GM18517 (cell line): ENCODE measurements around the gene PPP1R13B.

Source experiments
- ATAC-seq: cut with Tn5 transposase; IDR thresholded peaks from one replicate; pipeline ENCODE4 v1.9.1; 2021; ENCODE audit warnings: mild to moderate bottlenecking, moderate library complexity; ENCODE audit not compliant: unreplicated experiment

PPP1R13B gene

GRCh38 chr14:103733651-103734050, 113.7 kb downstream of the PPP1R13B start:
- no peak for ATAC-seq

DNA sequence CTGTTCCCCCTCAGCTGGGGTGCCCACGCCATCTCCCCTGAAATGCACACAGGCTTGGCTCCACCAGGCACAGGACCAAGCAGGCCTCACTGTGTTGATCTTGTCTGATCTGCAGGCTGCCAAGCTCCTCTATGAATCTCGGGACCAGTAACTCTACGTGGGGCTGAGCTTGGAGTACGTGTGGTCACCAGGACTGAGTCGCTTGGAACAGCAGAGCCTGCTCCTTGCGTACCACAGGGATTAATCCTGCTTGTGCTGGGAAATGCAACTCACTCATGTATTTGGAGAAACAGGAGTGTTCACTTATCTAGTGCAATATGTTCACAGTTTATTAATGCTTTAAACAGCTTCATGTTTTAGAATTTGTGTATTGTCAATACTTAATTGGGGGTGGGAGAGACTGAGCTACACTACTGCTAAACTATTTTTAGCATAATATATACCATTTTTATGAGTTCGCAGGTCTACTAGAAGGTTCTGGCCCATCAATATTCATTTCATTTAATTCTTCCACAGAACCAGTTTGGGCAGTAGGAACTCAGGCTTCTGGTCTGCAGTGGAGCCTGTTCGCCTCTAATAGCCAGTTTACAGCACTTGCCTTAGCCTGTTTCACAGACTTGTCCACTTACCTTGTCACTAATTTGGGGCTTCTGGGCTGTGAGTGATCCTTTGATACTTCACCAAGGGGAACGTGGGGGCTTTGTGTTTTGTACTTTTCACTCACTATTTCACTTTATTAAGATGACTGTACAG, 114.3 kb downstream of the PPP1R13B start:
- ATAC-seq = no peak

- ATAC-seq = no peak
Measured at GRCh38 chr14:103731916-103732867, 115.2 kb downstream of the PPP1R13B start.

- no peak for ATAC-seq
Measured at GRCh38 chr14:103731481-103731880, 115.9 kb downstream of the PPP1R13B start.

DNA sequence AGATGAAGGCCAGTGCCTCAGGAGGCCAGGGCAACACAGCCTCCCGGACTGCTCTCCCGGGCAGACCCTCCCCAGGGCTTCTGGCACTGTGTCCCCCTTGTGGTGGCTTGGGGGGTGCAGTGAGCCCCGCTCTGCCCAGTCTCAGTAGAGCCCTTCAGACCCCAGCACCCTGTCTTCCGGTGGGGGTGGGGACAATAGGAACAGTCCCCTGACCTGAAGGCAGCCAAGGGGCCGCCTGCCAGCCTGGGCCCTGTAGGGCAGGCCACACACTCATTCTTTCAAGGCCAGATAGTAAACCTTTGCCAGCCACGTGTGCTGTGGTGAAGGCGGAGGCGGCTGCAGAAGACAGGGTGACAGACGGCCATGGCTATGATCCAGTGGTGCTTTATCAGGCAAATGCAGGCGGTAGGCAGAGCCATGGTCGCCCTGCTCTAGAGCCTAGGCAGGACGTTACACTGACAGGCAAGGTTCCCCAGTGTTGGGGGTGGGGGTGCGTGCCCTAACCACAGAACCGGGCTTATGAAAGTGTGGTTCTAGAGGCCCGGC, 116.8 kb downstream of the PPP1R13B start:
- ATAC-seq = no peak

DNA sequence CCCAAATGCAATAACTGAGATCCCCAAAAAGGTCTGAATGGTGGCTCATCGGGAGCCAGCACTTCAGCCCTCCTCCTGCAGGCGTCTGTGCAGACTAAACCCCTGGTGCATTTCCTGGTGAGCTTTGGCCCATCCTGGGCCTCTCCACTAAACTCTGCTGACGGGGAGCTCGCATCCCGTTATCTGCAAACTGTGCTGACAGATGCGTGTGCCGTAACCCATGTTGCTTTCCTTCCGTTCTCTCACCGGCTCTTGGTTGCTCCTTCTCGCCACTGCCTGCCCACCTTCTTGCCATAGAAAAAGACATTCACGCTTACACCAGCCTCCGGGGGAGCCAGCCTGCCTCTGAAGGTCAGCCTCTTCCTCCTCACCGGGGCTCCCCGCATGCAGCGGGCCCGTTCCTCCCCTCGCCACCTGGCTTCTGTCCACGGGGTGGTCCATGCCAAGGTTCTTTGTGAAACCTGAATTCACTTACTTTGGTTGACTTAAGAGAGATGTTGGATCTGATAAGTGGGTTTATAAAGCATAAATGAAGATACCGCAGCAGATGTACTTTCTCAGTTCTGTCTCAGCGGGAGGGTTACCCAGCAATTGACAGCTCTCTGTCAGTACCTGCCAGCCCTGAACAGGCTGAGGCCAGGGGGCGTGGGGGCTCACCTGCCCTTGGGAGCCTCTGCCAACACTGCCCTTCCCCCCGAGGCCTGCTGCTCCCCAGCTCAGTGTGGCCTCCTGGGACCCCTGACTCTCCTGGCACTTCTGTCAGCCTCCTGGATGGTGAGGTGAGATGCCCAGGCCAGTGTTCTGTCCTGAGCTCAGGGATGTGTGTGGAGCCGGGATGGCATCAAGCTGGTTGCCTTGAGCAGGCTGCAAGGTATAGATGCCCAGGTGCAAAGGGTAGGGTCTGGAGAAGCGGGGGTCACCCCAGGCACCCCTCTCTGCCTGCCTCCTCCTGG, 117.6 kb downstream of the PPP1R13B start:
- no peak for ATAC-seq

DNA sequence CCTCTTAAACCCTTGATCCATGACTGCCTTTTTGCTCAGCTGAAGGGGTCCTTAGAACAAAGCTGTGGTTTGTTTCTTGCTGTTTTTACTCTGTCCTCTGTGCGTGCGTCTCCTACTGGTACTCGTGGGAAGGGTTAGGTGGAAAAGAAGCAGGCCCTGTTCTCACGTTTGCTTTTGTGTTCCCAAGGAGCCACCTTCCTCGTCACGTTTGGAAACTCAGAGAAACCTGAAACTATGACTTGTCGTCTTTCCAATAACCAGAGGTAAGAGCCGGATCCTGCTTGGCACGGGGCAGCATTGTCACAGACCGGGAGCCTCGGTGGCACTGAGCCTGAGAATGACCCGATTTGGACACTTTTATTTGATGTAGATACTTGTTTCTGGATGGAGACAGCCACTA, 118.7 kb downstream of the PPP1R13B start:
- ATAC-seq = no peak

GRCh38 chr14:103728141-103728540, 119.2 kb downstream of the PPP1R13B start:
- no peak for ATAC-seq

GRCh38 chr14:103727313-103727980, 119.9 kb downstream of the PPP1R13B start:
- no peak for ATAC-seq

- no peak for ATAC-seq
Measured at GRCh38 chr14:103726474-103726873, 120.9 kb downstream of the PPP1R13B start.

DNA sequence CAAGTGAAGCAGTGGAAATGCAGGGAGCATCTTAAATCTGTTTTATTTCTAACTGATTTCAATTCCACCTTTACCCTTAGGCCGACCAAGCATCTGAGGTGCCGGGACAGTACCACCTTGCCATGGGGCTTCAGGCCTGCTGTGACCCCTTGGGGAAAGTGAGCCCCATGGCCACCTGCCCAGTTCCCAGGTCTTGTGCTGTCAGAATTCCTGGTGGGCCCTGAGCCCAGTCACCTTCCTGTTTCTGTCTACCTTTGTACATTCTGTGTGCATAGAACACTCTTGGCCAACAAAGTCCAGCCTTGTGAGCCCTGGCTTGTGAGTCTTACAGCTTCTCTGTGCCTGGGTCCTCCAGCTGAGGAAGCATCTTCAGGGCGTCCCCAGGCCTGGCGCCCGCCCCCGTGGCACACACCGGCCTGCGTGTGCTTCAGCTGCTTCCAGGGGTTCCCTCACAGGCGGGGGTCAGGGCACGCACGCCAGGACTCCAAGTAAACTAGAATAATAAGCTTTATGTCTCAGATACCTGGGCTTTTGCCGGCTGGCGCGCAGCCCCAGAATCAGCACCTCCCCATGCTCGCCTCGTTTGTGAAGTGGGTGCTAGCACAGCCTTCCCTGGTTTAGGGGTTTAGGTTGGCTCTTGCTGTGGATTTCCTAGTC, 121.5 kb downstream of the PPP1R13B start:
- no peak for ATAC-seq

DNA sequence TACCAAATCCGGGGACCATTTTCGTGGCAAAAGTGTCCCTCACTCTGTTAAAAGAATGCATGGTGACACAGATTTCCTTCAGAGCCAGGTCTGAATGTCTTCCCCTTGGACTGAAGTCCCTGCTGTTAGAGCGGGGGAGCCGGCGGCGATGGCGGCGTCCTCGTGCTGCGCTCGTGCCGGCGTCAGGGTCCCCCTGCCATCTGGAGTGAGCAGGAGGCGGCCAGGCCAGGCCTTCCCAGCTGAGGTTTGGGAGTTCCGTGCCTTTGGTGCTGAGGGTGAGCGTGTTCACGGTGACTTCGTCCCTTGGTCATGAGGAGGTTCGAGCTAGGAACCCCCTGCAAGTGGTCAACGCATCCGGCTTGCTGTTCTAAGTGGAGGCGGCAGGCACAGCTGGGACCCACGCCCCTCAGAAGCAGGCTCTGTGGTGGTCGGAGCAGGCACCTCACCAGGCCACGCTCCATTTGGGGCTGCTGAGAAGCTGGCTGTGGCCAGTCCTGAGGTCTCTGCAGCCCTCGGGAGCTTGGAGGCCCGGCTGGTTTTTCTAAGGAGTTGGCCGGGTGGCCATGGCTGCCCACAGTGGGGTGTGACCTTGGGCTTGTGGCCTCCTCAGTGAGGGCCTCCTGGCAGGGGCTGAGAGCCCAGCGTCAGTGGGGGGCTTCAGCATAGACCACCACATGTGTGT, 122.2 kb downstream of the PPP1R13B start:
- no peak for ATAC-seq

- ATAC-seq = no peak
Measured at GRCh38 chr14:103724116-103724515, 123.3 kb downstream of the PPP1R13B start.

GRCh38 chr14:103723748-103724081, 123.7 kb downstream of the PPP1R13B start:
- ATAC-seq = no peak

DNA sequence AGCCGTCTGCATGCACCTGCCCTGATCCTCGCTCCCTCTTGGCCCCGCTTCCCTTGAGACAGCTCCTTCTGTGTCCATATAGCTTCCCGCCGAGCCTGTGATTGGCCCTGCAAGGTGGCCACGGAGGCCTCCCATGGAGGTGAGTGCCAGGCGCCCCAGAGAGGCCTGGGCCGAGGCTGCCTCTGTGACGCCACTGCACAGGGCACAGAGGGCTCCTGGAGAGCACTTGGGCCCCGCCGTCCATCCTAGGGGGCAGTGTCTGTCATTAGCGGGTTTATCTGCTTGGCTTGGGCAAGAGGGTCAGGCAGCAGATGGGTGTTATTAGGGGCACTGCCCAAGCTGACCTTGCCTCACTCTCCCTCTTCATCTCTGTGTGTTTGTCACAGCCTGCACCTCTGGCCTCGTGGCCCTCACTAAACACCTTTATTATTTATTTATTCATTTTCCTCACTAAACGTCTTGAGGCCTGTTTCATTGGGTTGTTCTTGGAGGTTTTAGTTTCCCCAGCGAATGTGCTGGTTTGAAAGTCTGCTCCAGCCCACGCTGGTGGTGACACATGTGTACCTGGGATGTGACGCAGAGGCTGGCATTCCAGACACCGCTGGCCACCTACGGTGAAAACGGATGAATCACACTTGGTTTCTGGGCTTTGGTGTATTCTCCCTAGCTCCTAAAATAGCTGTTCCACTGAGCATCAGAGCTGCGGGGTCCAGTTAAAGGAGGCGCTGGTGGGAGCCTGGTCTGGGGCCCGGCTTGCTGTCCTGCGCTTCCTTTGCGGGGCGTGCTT, 125.8 kb downstream of the PPP1R13B start:
- no peak for ATAC-seq

DNA sequence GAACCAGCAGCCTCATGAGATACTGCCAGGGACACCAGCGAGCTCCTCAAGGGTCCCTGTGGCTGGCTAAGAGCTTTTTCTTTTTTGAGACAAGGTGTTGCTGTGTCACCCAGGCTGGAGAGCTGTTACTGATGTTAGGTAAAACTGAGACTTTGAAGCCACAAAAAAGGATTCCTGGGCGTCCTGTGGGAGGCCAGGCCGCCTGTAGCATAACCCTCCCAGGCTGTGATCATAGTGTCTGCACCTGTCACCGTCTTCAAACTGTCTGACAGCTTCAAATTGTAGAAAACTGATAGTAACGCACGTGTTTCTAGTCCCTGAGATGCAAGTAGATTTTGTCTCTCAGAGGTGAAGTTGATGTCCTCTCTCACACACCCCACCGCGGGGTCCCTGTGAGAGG, 127.6 kb downstream of the PPP1R13B start:
- no peak for ATAC-seq

DNA sequence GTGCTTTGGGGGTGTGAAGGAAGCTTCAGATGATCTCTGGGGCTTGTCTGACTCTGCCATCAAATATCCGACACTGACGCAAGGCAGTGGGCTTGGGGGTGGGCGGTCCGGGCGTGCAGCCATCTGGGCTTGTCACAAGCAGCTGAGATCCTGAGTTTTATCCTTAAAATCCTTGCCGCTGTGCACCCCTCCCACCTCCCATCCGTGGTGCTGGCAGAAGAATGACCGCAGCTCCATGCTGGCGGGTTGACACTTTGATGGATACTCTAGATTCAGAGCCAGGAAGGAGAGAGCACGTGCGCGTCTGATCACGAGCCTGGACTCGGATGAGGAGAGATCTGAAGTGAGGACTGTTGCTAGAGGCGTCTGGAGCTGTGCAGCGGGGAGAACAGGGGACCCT, 128.8 kb downstream of the PPP1R13B start:
- ATAC-seq = no peak

DNA sequence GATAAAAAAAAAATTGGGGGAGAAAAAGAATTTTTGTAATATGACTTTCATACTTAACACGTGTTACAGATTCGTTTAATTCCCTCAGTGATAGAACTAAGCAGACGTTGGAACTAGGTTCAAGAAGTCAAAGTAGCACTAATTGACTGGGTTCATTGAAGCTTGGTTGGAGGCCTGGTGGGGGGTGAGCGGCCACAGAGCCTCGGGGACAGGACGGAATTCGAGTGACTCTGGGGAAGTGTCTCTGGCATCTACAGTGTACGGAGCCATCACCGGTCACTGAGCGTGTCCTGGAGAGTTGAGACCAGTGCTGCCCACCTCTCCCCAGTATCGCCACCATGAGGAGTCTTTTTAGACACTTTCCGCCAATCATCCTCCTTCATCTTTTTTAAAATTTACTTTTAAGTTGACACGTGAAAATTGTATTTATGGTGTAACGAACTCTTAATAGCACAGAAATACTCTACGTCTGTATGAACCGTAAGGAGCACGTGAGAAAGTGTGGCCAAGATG, 130.4 kb downstream of the PPP1R13B start:
- no peak for ATAC-seq
